IMR-90 (cell line): ENCODE data around the gene SHISA6. TPM values are rescaled to one million over a fixed set of nuclear protein-coding genes. Genes with fewer than 3 reads are reported as not detected.

Experiments
- ATAC-seq: fragments of 200-7000 bp; cut with Tn5 transposase; 2 replicates; pipeline ENCODE4 v1.9.1; 2020; ENCODE audit warnings: low read depth, mild to moderate bottlenecking, moderate library complexity
- BruUV-seq: library from RNA; stranded (reverse); fragments of 400-500 nt; replicated peaks from 2 replicates; lab custom pipeline; 2021; lab: Mats Ljungman, UMichigan
- CTCF ChIA-PET: fragments of 300-600 bp; formaldehyde crosslinking; extraction: SDS; loops from one replicate; lab custom pipeline; 2021; ENCODE audit warnings: antibody characterized with exemption; lab: Yijun Ruan, JAX
- POLR2A ChIA-PET: fragments of 300-600 bp; sonication (Branson Sonifier 250); formaldehyde crosslinking; loops from one replicate; lab custom pipeline; 2022; ENCODE audit warnings: antibody characterized with exemption; ENCODE audit not compliant: unreplicated experiment; lab: Charles Lee
- DNase-seq: peaks from one replicate; pipeline ENCODE4 v3.0.0; 2013
- H2AFZ ChIP-seq: replicated peaks from 2 replicates; pipeline ENCODE3; 2013; ENCODE audit warnings: low read length, mild to moderate bottlenecking; ENCODE audit not compliant: poor library complexity
- H2AK5ac ChIP-seq: 2 replicates; pipeline ENCODE4 v1.6.1; 2013; ENCODE audit warnings: low read depth, low read length, inconsistent platforms
- H2AK9ac ChIP-seq: replicated peaks from 2 replicates; pipeline ENCODE3; 2013; ENCODE audit warnings: mild to moderate bottlenecking, low read depth, low read length, moderate library complexity; ENCODE audit not compliant: poor library complexity
- H2BK120ac ChIP-seq: 2 replicates; pipeline ENCODE4 v1.6.1; 2013; ENCODE audit warnings: low read depth, low read length, inconsistent platforms
- H2BK15ac ChIP-seq: 3 replicates; pipeline ENCODE4 v1.6.1; 2013; ENCODE audit warnings: low read depth, low read length, inconsistent platforms
- H2BK20ac ChIP-seq: 2 replicates; pipeline ENCODE4 v1.6.1; 2013; ENCODE audit warnings: low read depth, mild to moderate bottlenecking, inconsistent platforms, low read length, moderate library complexity
- H2BK5ac ChIP-seq: 2 replicates; pipeline ENCODE4 v1.6.1; 2013; ENCODE audit warnings: mild to moderate bottlenecking, low read depth, low read length, inconsistent platforms; ENCODE audit not compliant: poor library complexity, severe bottlenecking
- H3K14ac ChIP-seq: replicated peaks from 2 replicates; pipeline ENCODE4 v1.6.1; 2013; ENCODE audit warnings: low read depth, low read length, inconsistent platforms
- H3K18ac ChIP-seq: 2 replicates; pipeline ENCODE4 v1.6.1; 2013; ENCODE audit warnings: low read depth, low read length, control low read depth
- H3K23ac ChIP-seq: 2 replicates; pipeline ENCODE4 v1.6.1; 2013; ENCODE audit warnings: low read depth, low read length, inconsistent platforms
- H3K27ac ChIP-seq: 2 replicates; pipeline ENCODE4 v1.5.1; 2013; ENCODE audit warnings: mild to moderate bottlenecking, control low read depth, low read length; ENCODE audit not compliant: insufficient read depth
- H3K27me3 ChIP-seq: 2 replicates; pipeline ENCODE4 v1.6.1; 2013; ENCODE audit warnings: low read length; ENCODE audit not compliant: control insufficient read depth, insufficient read depth
- H3K36me3 ChIP-seq: 2 replicates; pipeline ENCODE4 v1.6.1; 2013; ENCODE audit warnings: low read length, mixed read lengths; ENCODE audit not compliant: control insufficient read depth, insufficient read depth
- H3K4ac ChIP-seq: 2 replicates; pipeline ENCODE4 v1.6.1; 2013; ENCODE audit warnings: low read depth, low read length, inconsistent platforms
- H3K4me1 ChIP-seq: 2 replicates; pipeline ENCODE4 v1.6.1; 2013; ENCODE audit warnings: low read length, mixed read lengths; ENCODE audit not compliant: control insufficient read depth, insufficient read depth
- H3K4me2 ChIP-seq: 2 replicates; pipeline ENCODE4 v1.6.1; 2013; ENCODE audit warnings: low read depth, mild to moderate bottlenecking, control low read depth, low read length, moderate library complexity
- H3K4me3 ChIP-seq: 2 replicates; pipeline ENCODE4 v1.5.1; 2013; ENCODE audit warnings: low read depth, mild to moderate bottlenecking, control low read depth, low read length, moderate library complexity; ENCODE audit not compliant: insufficient read depth
- H3K56ac ChIP-seq: 2 replicates; pipeline ENCODE4 v1.6.1; 2013; ENCODE audit warnings: low read length, inconsistent platforms; ENCODE audit not compliant: insufficient read depth; ENCODE audit errors: extremely low read depth
- H3K79me1 ChIP-seq, 2 experiments: 2 replicates each; pipeline ENCODE4 v1.6.1; 2013; ENCODE audit warnings: low read length in 2 of 2, inconsistent platforms in 1 of 2, low read depth in 1 of 2
- H3K9ac ChIP-seq: 2 replicates; pipeline ENCODE4 v1.6.1; 2013; ENCODE audit warnings: low read depth, low read length, control low read depth
- H3K9me1 ChIP-seq: 2 replicates; pipeline ENCODE4 v1.6.1; 2013; ENCODE audit warnings: low read length, inconsistent platforms; ENCODE audit not compliant: insufficient read depth
- H3K9me3 ChIP-seq: 2 replicates; pipeline ENCODE4 v1.6.1; 2013; ENCODE audit warnings: low read length; ENCODE audit not compliant: control insufficient read depth, insufficient read depth
- H4K20me1 ChIP-seq: 2 replicates; pipeline ENCODE4 v1.6.1; 2013; ENCODE audit warnings: low read length, inconsistent platforms; ENCODE audit not compliant: insufficient read depth
- H4K5ac ChIP-seq: 2 replicates; pipeline ENCODE4 v1.6.1; 2013; ENCODE audit warnings: mild to moderate bottlenecking, low read depth, low read length, control low read depth
- H4K8ac ChIP-seq, 2 experiments: 2 replicates each; pipeline ENCODE4 v1.6.1; 2013; ENCODE audit warnings: low read depth in 2 of 2, low read length in 2 of 2, control low read depth in 1 of 2, inconsistent platforms in 1 of 2
- H4K91ac ChIP-seq: 2 replicates; pipeline ENCODE4 v1.6.1; 2013; ENCODE audit warnings: low read depth, low read length, inconsistent platforms; ENCODE audit not compliant: insufficient read depth
- CEBPB ChIP-seq: IDR thresholded peaks from 2 replicates; pipeline ENCODE4 v1.6.1; 2012; ENCODE audit warnings: low read depth, low read length, improper control_type of control experiment
- FOS ChIP-seq: fragments of 150-350 bp; IDR thresholded peaks from 2 replicates; pipeline ENCODE4 v1.6.1; 2016; ENCODE audit warnings: low read depth, low read length
- NFE2L2 ChIP-seq: fragments of 150-350 bp; IDR thresholded peaks from 2 replicates; pipeline ENCODE4 v1.6.1; 2016; ENCODE audit warnings: low read depth, mild to moderate bottlenecking, low read length
- POLR2A ChIP-seq: IDR thresholded peaks from 2 replicates; pipeline ENCODE4 v1.6.1; 2012; ENCODE audit warnings: mild to moderate bottlenecking, low read depth, low read length
- SMC3 ChIP-seq: fragments of 150-350 bp; IDR thresholded peaks from 2 replicates; pipeline ENCODE4 v1.6.1; 2016; ENCODE audit warnings: low read depth, mild to moderate bottlenecking, antibody characterized with exemption, low read length, moderate library complexity
- USF2 ChIP-seq: fragments of 150-350 bp; IDR thresholded peaks from 2 replicates; pipeline ENCODE4 v1.6.1; 2017; ENCODE audit warnings: mild to moderate bottlenecking, antibody characterized with exemption, low read length, low read depth
- WGBS, 2 experiments: methylation state at CpG; one replicate each; pipeline versions ENCODE4 v1.1.5 to v1.1.7; 2013; ENCODE audit warnings: missing lambda C conversion rate in 2 of 2; ENCODE audit not compliant: insufficient read length in 1 of 2; ENCODE audit errors: extremely low coverage in 2 of 2; 5-methylcytosine and 5-hydroxymethylcytosine counted together
- dilution Hi-C: fragments of 300-500 bp; cut with HindIII; formaldehyde crosslinking; loops from one replicate; pipeline ENCODE4 v1.14.3; 2018; ENCODE audit warnings: low sequenced_read_pairs; ENCODE audit not compliant: unreplicated experiment
- in situ Hi-C: fragments of 300-500 bp; cut with MboI; formaldehyde crosslinking; loops from 3 replicates; pipeline ENCODE4 v1.14.3; 2019; ENCODE audit warnings: low sequenced_read_pairs, inconsistent platforms, mixed read lengths
- intact Hi-C: fragments of 100-400 bp; cut with micrococcal nuclease; formaldehyde crosslinking; loops from 2 replicates; pipeline ENCODE4 v1.10.0; 2022
- polyA plus RNA-seq, 3 experiments: library from polyadenylated mRNA; depleted of rRNA; stranded (reverse); fragments of >200 nt; gene quantifications; 2 replicates each; pipeline ENCODE4 v1.2.3, GENCODE V29; 2012; ENCODE audit warnings: low replicate concordance in 1 of 3
- total RNA-seq: library from RNA; depleted of rRNA; stranded (reverse); fragments of >200 nt; gene quantifications from 2 replicates; pipeline ENCODE4 v1.2.3, GENCODE V29; 2012
- TF ChIP-seq, protein P1 (sequence below): conservative IDR thresholded peaks from 2 replicates; pipeline ENCODE4 v1.5.1; 2012; ENCODE audit warnings: mild to moderate bottlenecking, low read depth, low read length, improper control_type of control experiment

The SHISA6 gene
- total and polyA plus RNA-seq, 2 of the 4 experiments (the other 2 are of a cell fraction) = not detected

GRCh38 chr17:11583306-11583992 lies 342.4 kb downstream of the SHISA6 start:
- Histone ChIP-seq H4K20me1 (no peaks in the 10 kb centered on the region), H2AK5ac (no peak overlapping the region), H2AK9ac (no peak overlapping the region), H3K4me1 (no peaks in the 10 kb centered on the region), H3K9me3 (peaks cover 28% of the 10 kb centered on the region), H2AFZ (no peak overlapping the region), H2BK20ac (no peak overlapping the region), H3K4ac (no peak overlapping the region), H2BK5ac (no peak overlapping the region), H2BK120ac (no peak overlapping the region), H4K5ac (no peak overlapping the region), H4K8ac (no peak overlapping the region), H3K27ac (no peak overlapping the region), H3K4me2 (no peak overlapping the region), H3K18ac (no peak overlapping the region), H3K9me1 (no peaks in the 10 kb centered on the region), H3K4me3 (no peak overlapping the region), H4K91ac (no peak overlapping the region), H2BK15ac (no peak overlapping the region), H3K23ac (no peak overlapping the region), H3K27me3 (no peaks in the 10 kb centered on the region), H3K14ac (no peak overlapping the region), H3K56ac (no peak overlapping the region), H3K9ac (no peak overlapping the region), H3K36me3 (no peaks in the 10 kb centered on the region), H3K79me1 (no peaks in the 10 kb centered on the region)
- POLR2A ChIA-PET = no interaction called here
- CTCF ChIA-PET = no interaction called here
- ATAC-seq (no peak), DNase-seq (no peak)
- TF ChIP-seq POLR2A = no peak
- TF ChIP-seq CEBPB = no peak
- TF ChIP-seq NFE2L2 = no peak
- TF ChIP-seq USF2 = no peak
- no peak for TF ChIP-seq FOS
- no peak for TF ChIP-seq SMC3
- TF ChIP-seq, protein P1, sequence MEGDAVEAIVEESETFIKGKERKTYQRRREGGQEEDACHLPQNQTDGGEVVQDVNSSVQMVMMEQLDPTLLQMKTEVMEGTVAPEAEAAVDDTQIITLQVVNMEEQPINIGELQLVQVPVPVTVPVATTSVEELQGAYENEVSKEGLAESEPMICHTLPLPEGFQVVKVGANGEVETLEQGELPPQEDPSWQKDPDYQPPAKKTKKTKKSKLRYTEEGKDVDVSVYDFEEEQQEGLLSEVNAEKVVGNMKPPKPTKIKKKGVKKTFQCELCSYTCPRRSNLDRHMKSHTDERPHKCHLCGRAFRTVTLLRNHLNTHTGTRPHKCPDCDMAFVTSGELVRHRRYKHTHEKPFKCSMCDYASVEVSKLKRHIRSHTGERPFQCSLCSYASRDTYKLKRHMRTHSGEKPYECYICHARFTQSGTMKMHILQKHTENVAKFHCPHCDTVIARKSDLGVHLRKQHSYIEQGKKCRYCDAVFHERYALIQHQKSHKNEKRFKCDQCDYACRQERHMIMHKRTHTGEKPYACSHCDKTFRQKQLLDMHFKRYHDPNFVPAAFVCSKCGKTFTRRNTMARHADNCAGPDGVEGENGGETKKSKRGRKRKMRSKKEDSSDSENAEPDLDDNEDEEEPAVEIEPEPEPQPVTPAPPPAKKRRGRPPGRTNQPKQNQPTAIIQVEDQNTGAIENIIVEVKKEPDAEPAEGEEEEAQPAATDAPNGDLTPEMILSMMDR = no peak
- in situ Hi-C loops = no loop called here
- WGBS, 2 experiments = 13% methylated on average over 2 of the region's 9 CpGs; no CpG with 5 or more reads in 1 of the 2 experiments
- no TSS peak for BruUV-seq
- intact Hi-C loops = no loop called here
- dilution Hi-C loops = no loop called here
